Nephron (organoid): Measurements from ENCODE around the gene MAG.

Source experiments
- H3K27ac Mint-ChIP-seq, 3 experiments: 2 replicates each; pipeline ENCODE4 v1.8.0; 2020; ENCODE audit warnings: mixed read lengths in 3 of 3, mild to moderate bottlenecking in 2 of 3, moderate library complexity in 1 of 3
- H3K27me3 Mint-ChIP-seq: 2 replicates; pipeline ENCODE4 v1.8.0; 2021; ENCODE audit warnings: low read depth, mild to moderate bottlenecking, moderate library complexity, mixed read lengths
- H3K36me3 Mint-ChIP-seq: 2 replicates; pipeline ENCODE4 v1.8.0; 2020; ENCODE audit warnings: low read depth, mixed read lengths
- H3K4me1 Mint-ChIP-seq: 2 replicates; pipeline ENCODE4 v1.8.0; 2020; ENCODE audit warnings: mixed read lengths
- H3K4me3 Mint-ChIP-seq, 3 experiments: 2 replicates each; pipeline ENCODE4 v1.8.0; 2020; ENCODE audit warnings: mild to moderate bottlenecking in 3 of 3, mixed read lengths in 3 of 3, moderate library complexity in 2 of 3
- H3K9me3 Mint-ChIP-seq: 2 replicates; pipeline ENCODE4 v1.8.0; 2020; ENCODE audit warnings: mixed read lengths
- CTCF ChIP-seq, 3 experiments: fragments of 200-600 bp; sonication (generic); IDR thresholded peaks; one replicate each; pipeline ENCODE4 v1.5.0; 2021; ENCODE audit warnings: antibody characterized with exemption in 3 of 3; ENCODE audit not compliant: unreplicated experiment in 3 of 3

The MAG gene

GRCh38 chr19:35314031-35314430 is 22.1 kb downstream of the MAG start:
- H3K4me1 Mint-ChIP-seq, result peaks cover 35% of the 10 kb centered on the region
- no peak overlapping the region for H3K4me3 Mint-ChIP-seq
- H3K27me3 Mint-ChIP-seq, result no peaks in the 10 kb centered on the region
- no peaks in the 10 kb centered on the region for H3K36me3 Mint-ChIP-seq
- no peak for TF ChIP-seq CTCF (IDR thresholded peaks at IDR 0.05; ENCODE audit: unreplicated experiment in 3 of 3)
- H3K27ac Mint-ChIP-seq, result peak overlapping the region; percentile 41 to 71 (median 63)
- no peaks in the 10 kb centered on the region for H3K9me3 Mint-ChIP-seq

GRCh38 chr19:35314858-35315470 is 23.0 kb downstream of the MAG start:
- no peaks in the 10 kb centered on the region for H3K27me3 Mint-ChIP-seq
- peaks cover 26% of the 10 kb centered on the region for H3K4me1 Mint-ChIP-seq
- TF ChIP-seq CTCF (IDR thresholded peaks at IDR 0.05; ENCODE audit: unreplicated experiment in 3 of 3), result no peak
- H3K4me3 Mint-ChIP-seq, result no peak overlapping the region
- H3K9me3 Mint-ChIP-seq, result no peaks in the 10 kb centered on the region
- no peaks in the 10 kb centered on the region for H3K36me3 Mint-ChIP-seq
- peak overlapping the region; percentile 41 to 71 (median 63) for H3K27ac Mint-ChIP-seq

GRCh38 chr19:35315883-35316282 is 23.9 kb downstream of the MAG start:
- no peaks in the 10 kb centered on the region for H3K27me3 Mint-ChIP-seq
- H3K4me1 Mint-ChIP-seq, result peaks cover 18% of the 10 kb centered on the region
- no peak overlapping the region for H3K4me3 Mint-ChIP-seq
- peak overlapping the region; percentile 25 to 78 (median 55) for H3K27ac Mint-ChIP-seq
- TF ChIP-seq CTCF (IDR thresholded peaks at IDR 0.05; ENCODE audit: unreplicated experiment in 3 of 3), result no peak
- H3K36me3 Mint-ChIP-seq, result no peaks in the 10 kb centered on the region
- H3K9me3 Mint-ChIP-seq, result no peaks in the 10 kb centered on the region

GRCh38 chr19:35316560-35316959 is 24.6 kb downstream of the MAG start:
- no peaks in the 10 kb centered on the region for H3K9me3 Mint-ChIP-seq
- peak overlapping the region in 2 of 3 experiments; percentile 42 to 78 for H3K27ac Mint-ChIP-seq
- H3K4me3 Mint-ChIP-seq, result no peak overlapping the region
- no peak for TF ChIP-seq CTCF (IDR thresholded peaks at IDR 0.05; ENCODE audit: unreplicated experiment in 3 of 3)
- peaks cover 12% of the 10 kb centered on the region for H3K4me1 Mint-ChIP-seq
- H3K27me3 Mint-ChIP-seq, result no peaks in the 10 kb centered on the region
- H3K36me3 Mint-ChIP-seq, result no peaks in the 10 kb centered on the region

GRCh38 chr19:35317464-35318043 is 25.6 kb downstream of the MAG start:
- H3K27ac Mint-ChIP-seq, result peak overlapping the region; percentile 5 to 49 (median 25)
- no peak for TF ChIP-seq CTCF (IDR thresholded peaks at IDR 0.05; ENCODE audit: unreplicated experiment in 3 of 3)
- peaks cover 9% of the 10 kb centered on the region for H3K4me1 Mint-ChIP-seq
- no peak overlapping the region for H3K4me3 Mint-ChIP-seq
- H3K36me3 Mint-ChIP-seq, result no peaks in the 10 kb centered on the region
- H3K27me3 Mint-ChIP-seq, result no peaks in the 10 kb centered on the region
- no peaks in the 10 kb centered on the region for H3K9me3 Mint-ChIP-seq
